ENCODE results near the gene STOM. TPM values are rescaled to one million over a fixed set of nuclear protein-coding genes. Genes with fewer than 3 reads are reported as not detected.
A peak's percentile ranks its signal among the peaks of the same experiment; 100 is the strongest.

Gene STOM
- total RNA-seq, 1 experiment from 2014 or later = 33.1 TPM

DNA sequence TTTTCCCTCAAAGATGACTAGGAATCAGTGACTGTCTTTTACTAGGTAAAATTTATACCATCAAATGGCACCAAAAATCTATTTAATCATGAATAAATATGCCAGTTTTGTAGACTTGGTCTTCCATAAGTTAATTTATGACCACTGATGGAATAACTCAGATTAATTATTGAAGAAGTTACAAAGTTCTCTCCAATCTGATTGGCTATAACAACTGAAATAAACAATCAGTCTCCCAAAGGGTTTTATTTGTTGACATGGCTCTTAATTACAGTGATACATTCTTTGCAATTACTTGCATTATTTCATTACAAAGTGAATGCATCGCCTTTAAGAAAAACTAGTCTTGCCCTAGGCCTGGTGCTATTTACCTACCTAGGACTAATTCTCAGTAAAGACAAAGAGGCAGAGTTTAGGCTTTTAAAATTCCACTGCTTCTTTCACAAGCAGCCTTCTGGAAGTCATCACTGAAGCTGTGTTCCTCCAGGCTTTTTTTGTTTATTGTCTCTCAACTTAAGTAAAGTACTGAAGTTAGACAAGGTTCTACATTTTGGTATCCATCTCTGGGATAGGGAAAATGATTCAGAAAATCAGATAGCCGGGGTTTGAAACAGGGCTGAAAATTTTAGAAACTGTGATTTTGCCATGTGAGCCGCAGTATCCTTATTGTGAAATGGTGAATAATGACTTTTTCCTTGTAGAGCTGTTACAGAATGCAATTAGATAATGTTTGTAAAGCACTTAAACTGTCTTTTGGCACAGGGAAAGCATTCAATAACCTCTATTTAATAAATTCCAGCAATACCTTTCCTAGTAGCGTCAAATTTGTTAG, 2.5 kb downstream of the STOM start:
- Histone ChIP-seq H3K79me2 (ENCODE audit: low read length) (peaks cover 33% of the 10 kb centered on the region), H3K27ac (ENCODE audit: low read length) (no peak overlapping the region), H4K20me1 (ENCODE audit: insufficient read depth, low read depth, low read length) (no peaks in the 10 kb centered on the region), H3K36me3 (ENCODE audit: insufficient read depth, low read length) (no peaks in the 10 kb centered on the region), H3K9me3 (ENCODE audit: low read length) (no peaks in the 10 kb centered on the region), H3K4me2 (ENCODE audit: low read depth, low read length, poor library complexity, severe bottlenecking) (peak overlapping the region; percentile 90), H3K9ac (ENCODE audit: low read length) (no peak overlapping the region), H3K27me3 (ENCODE audit: low read length) (no peaks in the 10 kb centered on the region), H3K4me3 (ENCODE audit: low read length) (no peak overlapping the region), H2AFZ (ENCODE audit: low read length) (no peak overlapping the region), H3K4me1 (ENCODE audit: low read length) (peaks cover 38% of the 10 kb centered on the region), H3K9me2 (replicated peaks; ENCODE audit: insufficient read depth, low read length) (no peaks in the 10 kb centered on the region)
- DNase-seq = no peak

DNA sequence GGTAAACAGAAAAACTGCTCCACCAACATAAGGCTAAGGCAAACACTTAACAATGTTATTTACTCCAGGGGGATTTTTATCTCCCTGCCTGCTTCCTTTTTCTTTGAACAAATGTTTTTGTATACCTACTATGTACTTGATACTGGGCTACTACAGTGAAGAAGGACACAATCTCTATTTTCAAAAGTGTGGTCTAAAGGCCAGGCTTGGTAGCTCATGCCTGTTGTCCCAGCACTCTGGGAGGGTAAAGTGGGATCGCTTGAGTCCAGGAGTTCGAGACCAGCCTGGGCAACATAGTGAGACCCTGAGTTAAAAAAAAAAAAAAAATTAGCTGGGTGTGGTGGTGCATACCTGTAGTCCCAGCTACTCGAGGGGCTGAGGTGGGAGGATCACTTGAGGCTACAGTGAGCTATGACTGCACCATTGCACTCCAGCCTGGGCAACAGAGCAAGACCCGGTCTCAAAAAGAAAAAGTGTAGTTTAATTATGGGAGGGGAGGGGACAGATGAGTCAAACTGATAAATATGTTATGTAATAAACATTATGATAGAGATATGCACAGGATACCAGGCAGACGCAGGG, 3.3 kb downstream of the STOM start:
- Histone ChIP-seq H2AFZ (ENCODE audit: low read length) (no peak overlapping the region), H3K9me3 (ENCODE audit: low read length) (no peaks in the 10 kb centered on the region), H3K4me2 (ENCODE audit: low read depth, low read length, poor library complexity, severe bottlenecking) (no peak overlapping the region), H3K79me2 (ENCODE audit: low read length) (peaks cover 33% of the 10 kb centered on the region), H3K4me3 (ENCODE audit: low read length) (no peak overlapping the region), H3K4me1 (ENCODE audit: low read length) (peaks cover 38% of the 10 kb centered on the region), H3K9ac (ENCODE audit: low read length) (no peak overlapping the region), H3K9me2 (replicated peaks; ENCODE audit: insufficient read depth, low read length) (no peaks in the 10 kb centered on the region), H3K27ac (ENCODE audit: low read length) (no peak overlapping the region), H3K36me3 (ENCODE audit: insufficient read depth, low read length) (no peaks in the 10 kb centered on the region), H4K20me1 (ENCODE audit: insufficient read depth, low read depth, low read length) (no peaks in the 10 kb centered on the region), H3K27me3 (ENCODE audit: low read length) (no peaks in the 10 kb centered on the region)
- no peak for DNase-seq

DNA sequence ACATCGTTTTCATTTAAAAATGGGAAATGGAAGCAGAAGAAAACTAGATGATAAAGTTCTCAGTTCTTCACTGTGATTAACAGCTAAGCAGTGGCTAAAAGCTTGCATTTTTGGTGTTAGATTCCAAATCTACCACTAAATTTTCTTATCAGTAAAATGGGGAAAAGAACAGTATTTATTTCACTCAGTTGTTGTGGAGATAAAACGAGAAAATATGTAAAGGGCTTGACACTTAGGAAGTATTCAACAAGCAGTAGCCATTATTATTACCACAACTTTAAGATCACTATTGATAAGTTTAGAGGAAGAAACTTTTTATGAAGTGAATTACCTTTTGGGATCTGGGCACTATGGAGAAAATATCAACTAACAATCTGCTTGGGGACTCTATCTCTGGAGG, 4.5 kb downstream of the STOM start:
- Histone ChIP-seq H3K27ac (ENCODE audit: low read length) (no peak overlapping the region), H4K20me1 (ENCODE audit: insufficient read depth, low read depth, low read length) (no peaks in the 10 kb centered on the region), H3K36me3 (ENCODE audit: insufficient read depth, low read length) (no peaks in the 10 kb centered on the region), H3K9me3 (ENCODE audit: low read length) (no peaks in the 10 kb centered on the region), H3K4me1 (ENCODE audit: low read length) (peaks cover 36% of the 10 kb centered on the region), H3K79me2 (ENCODE audit: low read length) (peaks cover 33% of the 10 kb centered on the region), H3K9ac (ENCODE audit: low read length) (no peak overlapping the region), H3K27me3 (ENCODE audit: low read length) (no peaks in the 10 kb centered on the region), H3K4me3 (ENCODE audit: low read length) (no peak overlapping the region), H3K4me2 (ENCODE audit: low read depth, low read length, poor library complexity, severe bottlenecking) (no peak overlapping the region), H2AFZ (ENCODE audit: low read length) (no peak overlapping the region), H3K9me2 (replicated peaks; ENCODE audit: insufficient read depth, low read length) (no peaks in the 10 kb centered on the region)
- no peak for DNase-seq

GRCh38 chr9:121364886-121365285, 5.2 kb downstream of the STOM start:
- H3K9me3 ChIP-seq (ENCODE audit: low read length) = no peaks in the 10 kb centered on the region
- peaks cover 33% of the 10 kb centered on the region for H3K79me2 ChIP-seq (ENCODE audit: low read length)
- no peak overlapping the region for H2AFZ ChIP-seq (ENCODE audit: low read length)
- no peaks in the 10 kb centered on the region for H4K20me1 ChIP-seq (ENCODE audit: insufficient read depth, low read depth, low read length)
- peaks cover 33% of the 10 kb centered on the region for H3K4me1 ChIP-seq (ENCODE audit: low read length)
- H3K9me2 ChIP-seq (replicated peaks; ENCODE audit: insufficient read depth, low read length) = no peaks in the 10 kb centered on the region
- no peak overlapping the region for H3K27ac ChIP-seq (ENCODE audit: low read length)
- no peaks in the 10 kb centered on the region for H3K27me3 ChIP-seq (ENCODE audit: low read length)
- H3K4me2 ChIP-seq (ENCODE audit: low read depth, low read length, poor library complexity, severe bottlenecking) = no peak overlapping the region
- H3K36me3 ChIP-seq (ENCODE audit: insufficient read depth, low read length) = no peaks in the 10 kb centered on the region
- no peak overlapping the region for H3K9ac ChIP-seq (ENCODE audit: low read length)
- H3K4me3 ChIP-seq (ENCODE audit: low read length) = no peak overlapping the region
- no peak for DNase-seq

GRCh38 chr9:121364077-121364476, 6.0 kb downstream of the STOM start:
- Histone ChIP-seq H3K9me3 (ENCODE audit: low read length) (no peaks in the 10 kb centered on the region), H2AFZ (ENCODE audit: low read length) (no peak overlapping the region), H3K9me2 (replicated peaks; ENCODE audit: insufficient read depth, low read length) (no peaks in the 10 kb centered on the region), H3K4me3 (ENCODE audit: low read length) (no peak overlapping the region), H3K4me1 (ENCODE audit: low read length) (peaks cover 34% of the 10 kb centered on the region), H3K4me2 (ENCODE audit: low read depth, low read length, poor library complexity, severe bottlenecking) (no peak overlapping the region), H3K9ac (ENCODE audit: low read length) (no peak overlapping the region), H3K79me2 (ENCODE audit: low read length) (peaks cover 34% of the 10 kb centered on the region), H4K20me1 (ENCODE audit: insufficient read depth, low read depth, low read length) (no peaks in the 10 kb centered on the region), H3K36me3 (ENCODE audit: insufficient read depth, low read length) (no peaks in the 10 kb centered on the region), H3K27ac (ENCODE audit: low read length) (no peak overlapping the region), H3K27me3 (ENCODE audit: low read length) (no peaks in the 10 kb centered on the region)
- no peak for DNase-seq

- H2AFZ ChIP-seq (ENCODE audit: low read length) = no peak overlapping the region
- no peak overlapping the region for H3K9ac ChIP-seq (ENCODE audit: low read length)
- H3K9me3 ChIP-seq (ENCODE audit: low read length) = no peaks in the 10 kb centered on the region
- no peak overlapping the region for H3K4me2 ChIP-seq (ENCODE audit: low read depth, low read length, poor library complexity, severe bottlenecking)
- H3K4me1 ChIP-seq (ENCODE audit: low read length) = peaks cover 35% of the 10 kb centered on the region
- no peaks in the 10 kb centered on the region for H3K9me2 ChIP-seq (replicated peaks; ENCODE audit: insufficient read depth, low read length)
- no peaks in the 10 kb centered on the region for H3K36me3 ChIP-seq (ENCODE audit: insufficient read depth, low read length)
- no peaks in the 10 kb centered on the region for H4K20me1 ChIP-seq (ENCODE audit: insufficient read depth, low read depth, low read length)
- no peak for DNase-seq
- H3K4me3 ChIP-seq (ENCODE audit: low read length) = no peak overlapping the region
- H3K27ac ChIP-seq (ENCODE audit: low read length) = no peak overlapping the region
- H3K79me2 ChIP-seq (ENCODE audit: low read length) = peaks cover 35% of the 10 kb centered on the region; the same call in 1 of the 2 replicates
- H3K27me3 ChIP-seq (ENCODE audit: low read length) = no peaks in the 10 kb centered on the region
These were observed 6.5 kb downstream of the STOM start for GRCh38 chr9:121363622-121363961.

GRCh38 chr9:121362813-121363621, 7.0 kb downstream of the STOM start:
- Histone ChIP-seq H4K20me1 (ENCODE audit: insufficient read depth, low read depth, low read length) (no peaks in the 10 kb centered on the region), H3K9ac (ENCODE audit: low read length) (no peak overlapping the region), H3K27me3 (ENCODE audit: low read length) (no peaks in the 10 kb centered on the region), H3K9me3 (ENCODE audit: low read length) (no peaks in the 10 kb centered on the region), H3K27ac (ENCODE audit: low read length) (no peak overlapping the region), H3K36me3 (ENCODE audit: insufficient read depth, low read length) (no peaks in the 10 kb centered on the region), H3K4me1 (ENCODE audit: low read length) (peaks cover 34% of the 10 kb centered on the region), H3K9me2 (replicated peaks; ENCODE audit: insufficient read depth, low read length) (no peaks in the 10 kb centered on the region), H3K79me2 (ENCODE audit: low read length) (peaks cover 36% of the 10 kb centered on the region; the same call in 1 of the 2 replicates), H3K4me3 (ENCODE audit: low read length) (no peak overlapping the region), H2AFZ (ENCODE audit: low read length) (no peak overlapping the region), H3K4me2 (ENCODE audit: low read depth, low read length, poor library complexity, severe bottlenecking) (no peak overlapping the region)
- DNase-seq = no peak
